Activated T-helper 1 cell treated with Interleukin-2 at 50 U/mL for 16 hours (primary cell): ENCODE measurements around the gene UCHL5.

ENCODE experiments used
- DNase-seq: peaks from one replicate; pipeline ENCODE4 v3.0.0-alpha.2; 2020; ENCODE audit warnings: low read depth

Gene UCHL5

GRCh38 chr1:193059282-193060114, at the start of gene UCHL5, which contains the start of gene RO60:
Gene UCHL5 (minus strand): TSS chr1:193059360. CDS start chr1:193059260, 100 bp downstream.
Gene RO60 (plus strand): TSS chr1:193059612. CDS start chr1:193069055, 9,443 bp downstream.
- peak; percentile 88 for DNase-seq

- no peak for DNase-seq
These were observed 49.3 kb upstream of the UCHL5 start for GRCh38 chr1:193108471-193108870.

GRCh38 chr1:193105821-193106177, 46.6 kb upstream of the UCHL5 start:
- no peak for DNase-seq

- DNase-seq, result peak; percentile 47
These were observed 46.0 kb upstream of the UCHL5 start, which contains the start of gene GLRX2 for GRCh38 chr1:193104907-193105820. Gene GLRX2 (minus strand): TSS chr1:193105414. CDS start chr1:193105382, 32 bp downstream.

GRCh38 chr1:193104502-193104906, 45.3 kb upstream of the UCHL5 start:
- DNase-seq, result no peak

GRCh38 chr1:193103759-193104501, 44.8 kb upstream of the UCHL5 start:
- no peak for DNase-seq

GRCh38 chr1:193102662-193103061, 43.5 kb upstream of the UCHL5 start:
- DNase-seq, result no peak

- no peak for DNase-seq
These were observed 35.0 kb upstream of the UCHL5 start for GRCh38 chr1:193094112-193094511.

GRCh38 chr1:193090865-193091264, 31.7 kb upstream of the UCHL5 start:
- DNase-seq, result no peak

GRCh38 chr1:193087893-193088292, 28.7 kb upstream of the UCHL5 start:
- no peak for DNase-seq

GRCh38 chr1:193086342-193086741, 27.2 kb upstream of the UCHL5 start:
- no peak for DNase-seq

GRCh38 chr1:193085263-193085662, 26.1 kb upstream of the UCHL5 start:
- DNase-seq, result no peak

GRCh38 chr1:193083365-193084088, 24.4 kb upstream of the UCHL5 start:
- DNase-seq, result no peak

GRCh38 chr1:193079187-193079586, 20.0 kb upstream of the UCHL5 start:
- DNase-seq, result no peak

- DNase-seq, result no peak
These were observed 18.8 kb upstream of the UCHL5 start for GRCh38 chr1:193077991-193078390.

GRCh38 chr1:193070942-193071341, 11.8 kb upstream of the UCHL5 start:
- DNase-seq, result no peak

GRCh38 chr1:193070386-193070753, 11.2 kb upstream of the UCHL5 start:
- DNase-seq, result no peak

- DNase-seq, result no peak
These were observed 10.7 kb upstream of the UCHL5 start for GRCh38 chr1:193069748-193070385.

GRCh38 chr1:193068013-193068412, 8.9 kb upstream of the UCHL5 start:
- DNase-seq, result no peak

GRCh38 chr1:193066606-193067005, 7.4 kb upstream of the UCHL5 start:
- no peak for DNase-seq

- no peak for DNase-seq
These were observed 6.8 kb upstream of the UCHL5 start for GRCh38 chr1:193065954-193066353.
